GM18867 (cell line): ENCODE data around the gene KMT5C.

ENCODE experiments used
- ATAC-seq: cut with Tn5 transposase; IDR thresholded peaks from one replicate; pipeline ENCODE4 v1.9.1; 2021; ENCODE audit warnings: mild to moderate bottlenecking, moderate library complexity; ENCODE audit not compliant: unreplicated experiment

Gene KMT5C

DNA sequence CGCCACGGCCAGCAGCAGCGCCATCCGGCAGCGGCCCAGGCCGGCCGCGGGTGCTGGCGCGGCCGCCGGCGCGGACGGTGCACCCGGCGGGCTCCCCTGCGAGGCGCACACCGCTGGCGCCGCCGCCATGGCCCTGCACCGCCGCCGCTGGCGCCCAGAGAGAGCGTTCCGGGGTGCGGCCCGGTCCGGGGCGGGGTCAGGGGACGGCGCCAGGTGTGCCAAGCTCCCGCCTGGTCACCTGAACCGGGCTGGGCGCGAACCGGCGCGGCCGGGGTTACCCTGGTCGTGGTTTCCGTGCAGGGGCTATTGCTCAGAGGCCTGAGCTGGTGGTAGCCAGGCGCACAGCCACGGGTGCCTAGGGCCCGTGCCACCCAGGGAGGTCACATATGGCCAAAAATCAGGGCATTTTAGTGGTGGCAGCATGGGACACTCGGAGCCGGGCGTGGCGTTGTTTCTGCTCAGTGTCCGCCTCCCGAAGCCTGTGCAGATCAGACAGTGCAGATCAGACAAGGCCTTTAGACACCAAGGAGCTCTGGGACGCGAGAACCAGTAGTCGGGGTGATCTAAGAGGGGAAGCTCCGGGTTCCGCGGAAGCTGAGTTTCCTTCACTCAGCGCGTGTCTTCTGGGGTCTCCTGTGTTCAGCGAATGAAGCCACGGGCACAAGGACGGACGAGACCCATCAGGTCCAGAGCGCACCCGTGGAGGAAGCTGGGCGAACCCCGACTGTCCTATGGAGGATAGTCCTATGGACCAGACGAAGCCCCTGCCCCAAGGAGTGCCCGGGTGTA, 44.6 kb downstream of the KMT5C start, which contains the start of gene TMEM238:
Gene TMEM238 (minus strand): TSS at position 162 of the 789 bp plus-strand sequence. CDS start 33 bp downstream, at position 129.
- no peak for ATAC-seq

- ATAC-seq = peak; percentile 50
These were observed 45.4 kb downstream of the KMT5C start for GRCh38 chr19:55384920-55385723.

- peak; percentile 57 for ATAC-seq
These were observed 46.2 kb downstream of the KMT5C start, which contains the start of gene RPL28 for GRCh38 chr19:55385724-55386492. RPL28 (plus strand) TSS chr19:55385932; CDS start chr19:55386358, 426 bp downstream.

- no peak for ATAC-seq
These were observed 46.9 kb downstream of the KMT5C start for GRCh38 chr19:55386493-55386971.

DNA sequence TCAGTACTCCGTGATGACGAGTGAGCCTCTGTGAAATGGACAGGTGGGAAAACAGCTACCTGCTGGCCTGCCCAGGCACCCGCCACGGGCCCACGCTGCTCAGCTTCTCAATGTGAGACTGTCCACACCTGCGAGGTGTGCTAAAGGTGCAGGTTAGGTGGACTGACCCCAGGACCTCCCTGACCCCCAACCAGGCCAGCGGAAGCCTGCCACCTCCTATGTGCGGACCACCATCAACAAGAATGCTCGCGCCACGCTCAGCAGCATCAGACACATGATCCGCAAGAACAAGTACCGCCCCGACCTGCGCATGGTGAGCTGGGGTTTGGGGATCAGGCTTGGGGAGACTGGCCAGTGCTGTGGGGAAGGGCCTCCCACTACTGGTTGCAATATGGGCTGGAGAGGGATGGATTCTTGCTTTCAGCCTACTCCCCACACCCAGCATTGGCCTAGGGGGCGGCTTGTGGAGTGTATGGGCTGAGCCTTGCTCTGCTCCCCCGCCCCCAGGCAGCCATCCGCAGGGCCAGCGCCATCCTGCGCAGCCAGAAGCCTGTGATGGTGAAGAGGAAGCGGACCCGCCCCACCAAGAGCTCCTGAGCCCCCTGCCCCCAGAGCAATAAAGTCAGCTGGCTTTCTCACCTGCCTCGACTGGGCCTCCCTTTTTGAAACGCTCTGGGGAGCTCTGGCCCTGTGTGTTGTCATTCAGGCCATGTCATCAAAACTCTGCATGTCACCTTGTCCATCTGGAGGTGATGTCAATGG, 48.2 kb downstream of the KMT5C start:
- no peak for ATAC-seq

DNA sequence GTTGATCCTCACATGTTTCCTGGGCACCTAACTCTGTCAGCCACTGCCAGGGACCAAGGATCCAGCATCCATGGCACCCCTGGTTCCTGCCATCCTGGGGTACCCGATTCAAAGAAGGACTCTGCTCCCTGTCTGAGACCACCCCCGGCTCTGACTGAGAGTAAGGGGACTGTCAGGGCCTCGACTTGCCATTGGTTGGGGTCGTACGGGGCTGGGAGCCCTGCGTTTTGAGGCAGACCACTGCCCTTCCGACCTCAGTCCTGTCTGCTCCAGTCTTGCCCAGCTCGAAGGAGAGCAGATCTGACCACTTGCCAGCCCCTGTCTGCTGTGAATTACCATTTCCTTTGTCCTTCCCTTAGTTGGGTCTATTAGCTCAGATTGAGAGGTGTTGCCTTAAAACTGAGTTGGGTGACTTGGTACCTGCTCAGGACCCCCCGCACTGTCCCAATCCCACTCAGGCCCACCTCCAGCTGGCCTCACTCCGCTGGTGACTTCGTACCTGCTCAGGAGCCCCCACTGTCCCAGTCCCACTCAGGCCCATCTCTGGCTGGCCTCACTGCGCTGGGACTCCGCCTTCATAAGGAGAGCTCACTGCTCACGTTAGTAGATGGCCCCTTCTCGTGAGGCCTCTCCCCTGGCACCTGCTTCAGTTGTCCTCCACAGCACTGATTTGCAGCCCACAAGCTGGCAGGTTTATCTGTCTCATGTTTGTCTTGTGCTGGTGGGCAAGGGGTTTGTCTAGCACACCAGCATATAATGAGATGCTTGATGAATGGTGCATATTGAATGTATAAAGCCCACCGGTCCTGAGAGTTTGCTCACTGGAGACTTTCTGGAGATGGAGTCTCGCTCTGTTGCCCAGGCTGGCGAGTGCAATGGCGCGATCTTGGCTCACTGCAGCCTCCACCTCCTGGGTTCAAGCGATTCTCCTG, 50.0 kb downstream of the KMT5C start:
- ATAC-seq = no peak

GRCh38 chr19:55390461-55390880, 50.8 kb downstream of the KMT5C start:
- ATAC-seq = no peak

GRCh38 chr19:55391191-55391670, 51.6 kb downstream of the KMT5C start:
- no peak for ATAC-seq

DNA sequence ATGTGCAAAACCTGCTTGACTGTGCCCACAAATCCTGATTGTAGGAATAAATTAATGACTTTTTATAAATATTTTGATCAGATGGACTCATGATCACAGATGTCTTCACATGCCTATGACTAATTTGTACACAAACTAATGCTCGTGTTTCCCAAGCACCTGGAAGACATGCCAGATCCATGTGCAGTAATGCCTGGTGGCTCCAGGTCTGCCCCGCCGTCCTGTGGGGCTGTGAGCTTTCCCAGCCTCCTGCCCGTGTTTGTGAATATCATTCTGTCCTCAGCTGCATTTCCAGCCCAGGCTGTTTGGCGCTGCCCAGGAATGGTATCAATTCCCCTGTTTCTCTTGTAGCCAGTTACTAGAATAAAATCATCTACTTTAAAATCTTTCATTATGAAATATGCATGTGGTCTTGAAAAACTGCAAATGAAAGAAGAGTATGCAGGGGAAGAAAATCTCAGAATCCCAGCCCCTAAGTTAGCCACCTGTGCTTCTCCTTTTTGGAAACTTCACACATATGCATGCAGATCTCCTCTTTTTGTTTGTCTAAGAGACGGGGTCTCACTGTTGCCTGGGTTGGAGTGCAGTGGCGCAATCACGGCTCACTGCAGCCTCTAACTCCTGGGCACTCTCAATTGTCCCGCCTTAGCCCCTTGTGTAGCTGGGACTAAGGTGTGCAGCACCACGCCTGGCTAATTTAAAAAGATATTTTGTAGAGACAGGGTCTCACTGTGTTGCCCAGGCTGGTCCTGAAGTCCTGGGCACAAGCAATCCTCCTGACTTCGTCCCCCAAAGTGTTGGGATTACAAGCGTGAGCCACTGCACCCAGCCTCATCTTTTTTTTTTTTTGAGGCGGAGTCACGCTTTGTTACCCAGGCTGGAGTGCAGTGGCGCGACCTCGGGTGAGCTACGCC, 52.3 kb downstream of the KMT5C start:
- no peak for ATAC-seq

GRCh38 chr19:55392820-55393761, 53.4 kb downstream of the KMT5C start:
- ATAC-seq = no peak
